HG03196 (cell line): ENCODE measurements around the gene NIT1.

ENCODE experiments used
- ATAC-seq: cut with Tn5 transposase; IDR thresholded peaks from one replicate; pipeline ENCODE4 v1.9.1; 2021; ENCODE audit not compliant: unreplicated experiment

The NIT1 gene

GRCh38 chr1:161083748-161084596, 33.9 kb upstream of the NIT1 start:
- no peak for ATAC-seq

- no peak for ATAC-seq
Observed at GRCh38 chr1:161084597-161084988, 33.3 kb upstream of the NIT1 start.

- no peak for ATAC-seq
Observed at GRCh38 chr1:161085165-161085564, 32.7 kb upstream of the NIT1 start.

GRCh38 chr1:161086457-161086856, 31.4 kb upstream of the NIT1 start:
- no peak for ATAC-seq

- no peak for ATAC-seq
Observed at GRCh38 chr1:161088587-161089110, 29.3 kb upstream of the NIT1 start.

GRCh38 chr1:161089251-161089924, 28.5 kb upstream of the NIT1 start, which contains the start of gene NECTIN4:
Gene NECTIN4 (minus strand): TSS chr1:161089558. CDS start chr1:161089296, 262 bp downstream.
- no peak for ATAC-seq

GRCh38 chr1:161089938-161090337, 28.0 kb upstream of the NIT1 start:
- ATAC-seq: no peak

- no peak for ATAC-seq
Observed at GRCh38 chr1:161090617-161091016, 27.3 kb upstream of the NIT1 start.

- ATAC-seq: no peak
Observed at GRCh38 chr1:161091093-161091492, 26.8 kb upstream of the NIT1 start.

GRCh38 chr1:161091796-161092507, 26.0 kb upstream of the NIT1 start:
- no peak for ATAC-seq

- no peak for ATAC-seq
Observed at GRCh38 chr1:161092621-161093028, 25.3 kb upstream of the NIT1 start.

- ATAC-seq: no peak
Observed at GRCh38 chr1:161094481-161094880, 23.4 kb upstream of the NIT1 start.

GRCh38 chr1:161095230-161095629, 22.7 kb upstream of the NIT1 start:
- ATAC-seq: no peak

- no peak for ATAC-seq
Observed at GRCh38 chr1:161096015-161096414, 21.9 kb upstream of the NIT1 start.

- no peak for ATAC-seq
Observed at GRCh38 chr1:161096530-161096929, 21.4 kb upstream of the NIT1 start.

- ATAC-seq: peak; percentile 50
Observed at GRCh38 chr1:161098210-161099068, 19.5 kb upstream of the NIT1 start, which contains the start of gene KLHDC9. Gene KLHDC9 (plus strand): TSS chr1:161098361. CDS start chr1:161098536, 175 bp downstream.

GRCh38 chr1:161099090-161099802, 18.7 kb upstream of the NIT1 start:
- no peak for ATAC-seq

GRCh38 chr1:161100556-161100955, 17.3 kb upstream of the NIT1 start:
- ATAC-seq: no peak

- ATAC-seq: no peak
Observed at GRCh38 chr1:161106431-161106830, 11.5 kb upstream of the NIT1 start.

- ATAC-seq: no peak
Observed at GRCh38 chr1:161111117-161111516, 6.8 kb upstream of the NIT1 start.
